ENCODE results near the gene LZTS3.

The LZTS3 gene

DNA sequence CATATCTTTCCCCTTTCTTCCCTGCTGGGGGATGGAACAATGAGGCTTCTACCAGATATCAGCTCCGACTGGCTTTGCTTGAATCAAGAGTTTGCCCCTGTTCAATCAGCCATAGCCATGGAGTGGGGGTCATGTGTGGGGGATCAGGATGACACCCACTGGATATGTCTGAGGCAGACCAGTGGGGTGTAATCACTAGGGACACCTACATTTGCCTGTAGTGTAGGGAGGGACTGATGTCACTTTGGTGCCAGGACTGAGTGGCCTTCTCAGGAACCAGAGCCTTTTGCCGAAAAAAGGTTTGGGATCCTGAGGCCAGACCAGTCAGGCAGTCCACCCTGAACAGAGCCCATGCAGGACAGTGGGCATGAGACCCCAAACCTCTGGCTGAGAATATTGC is 37.0 kb upstream of the LZTS3 start:
- TF ChIP-seq ZFP3 (CRISPR knock-in tag; IDR thresholded peaks at IDR 0.05) (no peak), ISL1 (CRISPR knock-in tag; IDR thresholded peaks at IDR 0.05) (no peak), PPARA (CRISPR knock-in tag; IDR thresholded peaks at IDR 0.05; ENCODE audit: borderline replicate concordance) (no peak), GLIS3 (CRISPR knock-in tag; IDR thresholded peaks at IDR 0.05) (no peak), SNAI2 (CRISPR knock-in tag; IDR thresholded peaks at IDR 0.05) (no peak), ARNTL (CRISPR knock-in tag; IDR thresholded peaks at IDR 0.05; ENCODE audit: borderline replicate concordance, low read depth) (no peak), CSDC2 (CRISPR knock-in tag; IDR thresholded peaks at IDR 0.05) (no peak), BACH2 (CRISPR knock-in tag; IDR thresholded peaks at IDR 0.05; ENCODE audit: borderline replicate concordance) (no peak), ZNF565 (CRISPR knock-in tag; conservative IDR thresholded peaks at IDR 0.05; ENCODE audit: low read depth) (no peak), ZNF70 (CRISPR knock-in tag; IDR thresholded peaks at IDR 0.05) (no peak), RARB (CRISPR knock-in tag; IDR thresholded peaks at IDR 0.05) (no peak)
- TF ChIP-seq, protein P1, sequence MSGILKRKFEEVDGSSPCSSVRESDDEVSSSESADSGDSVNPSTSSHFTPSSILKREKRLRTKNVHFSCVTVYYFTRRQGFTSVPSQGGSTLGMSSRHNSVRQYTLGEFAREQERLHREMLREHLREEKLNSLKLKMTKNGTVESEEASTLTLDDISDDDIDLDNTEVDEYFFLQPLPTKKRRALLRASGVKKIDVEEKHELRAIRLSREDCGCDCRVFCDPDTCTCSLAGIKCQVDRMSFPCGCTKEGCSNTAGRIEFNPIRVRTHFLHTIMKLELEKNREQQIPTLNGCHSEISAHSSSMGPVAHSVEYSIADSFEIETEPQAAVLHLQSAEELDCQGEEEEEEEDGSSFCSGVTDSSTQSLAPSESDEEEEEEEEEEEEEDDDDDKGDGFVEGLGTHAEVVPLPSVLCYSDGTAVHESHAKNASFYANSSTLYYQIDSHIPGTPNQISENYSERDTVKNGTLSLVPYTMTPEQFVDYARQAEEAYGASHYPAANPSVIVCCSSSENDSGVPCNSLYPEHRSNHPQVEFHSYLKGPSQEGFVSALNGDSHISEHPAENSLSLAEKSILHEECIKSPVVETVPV (CRISPR knock-in tag; IDR thresholded peaks at IDR 0.05): no peak
- TF ChIP-seq, protein P2, sequence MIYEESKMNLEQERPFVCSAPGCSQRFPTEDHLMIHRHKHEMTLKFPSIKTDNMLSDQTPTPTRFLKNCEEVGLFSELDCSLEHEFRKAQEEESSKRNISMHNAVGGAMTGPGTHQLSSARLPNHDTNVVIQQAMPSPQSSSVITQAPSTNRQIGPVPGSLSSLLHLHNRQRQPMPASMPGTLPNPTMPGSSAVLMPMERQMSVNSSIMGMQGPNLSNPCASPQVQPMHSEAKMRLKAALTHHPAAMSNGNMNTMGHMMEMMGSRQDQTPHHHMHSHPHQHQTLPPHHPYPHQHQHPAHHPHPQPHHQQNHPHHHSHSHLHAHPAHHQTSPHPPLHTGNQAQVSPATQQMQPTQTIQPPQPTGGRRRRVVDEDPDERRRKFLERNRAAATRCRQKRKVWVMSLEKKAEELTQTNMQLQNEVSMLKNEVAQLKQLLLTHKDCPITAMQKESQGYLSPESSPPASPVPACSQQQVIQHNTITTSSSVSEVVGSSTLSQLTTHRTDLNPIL (CRISPR knock-in tag; IDR thresholded peaks at IDR 0.05; ENCODE audit: low read depth): no peak
- no peak for ATAC-seq

DNA sequence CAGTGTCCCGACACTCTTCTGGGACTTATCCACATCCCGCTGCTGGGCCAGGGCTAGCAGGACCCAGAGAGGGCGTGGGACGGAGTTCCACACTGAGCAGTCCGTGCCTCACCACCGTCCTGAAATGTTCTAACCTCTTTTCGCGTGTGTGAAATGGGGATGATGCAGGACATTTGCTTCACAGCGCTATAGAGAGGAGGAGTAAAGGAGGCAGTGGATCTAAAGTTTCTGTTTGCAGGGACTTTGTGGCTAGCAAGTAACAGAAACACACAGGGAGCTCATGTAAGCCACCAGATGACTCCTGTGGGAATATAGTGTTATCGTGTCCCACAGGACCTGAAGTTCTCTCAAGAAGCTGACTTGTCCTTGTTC is 36.6 kb upstream of the LZTS3 start:
- peak; percentile 55 for ATAC-seq
- TF ChIP-seq ESRRG (CRISPR knock-in tag; IDR thresholded peaks at IDR 0.05) (no peak), RARB (CRISPR knock-in tag; IDR thresholded peaks at IDR 0.05) (no peak), GLIS3 (CRISPR knock-in tag; IDR thresholded peaks at IDR 0.05) (no peak), TOX (CRISPR knock-in tag; IDR thresholded peaks at IDR 0.05; ENCODE audit: borderline replicate concordance) (no peak), CSDC2 (CRISPR knock-in tag; IDR thresholded peaks at IDR 0.05) (no peak), ISL1 (CRISPR knock-in tag; IDR thresholded peaks at IDR 0.05) (no peak), TCF4 (CRISPR knock-in tag; IDR thresholded peaks at IDR 0.05; ENCODE audit: borderline replicate concordance) (no peak), ARNTL (CRISPR knock-in tag; IDR thresholded peaks at IDR 0.05; ENCODE audit: borderline replicate concordance, low read depth) (no peak), SNAI2 (CRISPR knock-in tag; IDR thresholded peaks at IDR 0.05) (no peak), ZNF8 (CRISPR knock-in tag; IDR thresholded peaks at IDR 0.05) (no peak), ZNF565 (CRISPR knock-in tag; conservative IDR thresholded peaks at IDR 0.05; ENCODE audit: low read depth) (no peak), ZFP3 (CRISPR knock-in tag; IDR thresholded peaks at IDR 0.05) (no peak), PPARA (CRISPR knock-in tag; IDR thresholded peaks at IDR 0.05; ENCODE audit: borderline replicate concordance) (no peak)
- TF ChIP-seq, protein P2 (CRISPR knock-in tag; IDR thresholded peaks at IDR 0.05; ENCODE audit: low read depth): no peak

DNA sequence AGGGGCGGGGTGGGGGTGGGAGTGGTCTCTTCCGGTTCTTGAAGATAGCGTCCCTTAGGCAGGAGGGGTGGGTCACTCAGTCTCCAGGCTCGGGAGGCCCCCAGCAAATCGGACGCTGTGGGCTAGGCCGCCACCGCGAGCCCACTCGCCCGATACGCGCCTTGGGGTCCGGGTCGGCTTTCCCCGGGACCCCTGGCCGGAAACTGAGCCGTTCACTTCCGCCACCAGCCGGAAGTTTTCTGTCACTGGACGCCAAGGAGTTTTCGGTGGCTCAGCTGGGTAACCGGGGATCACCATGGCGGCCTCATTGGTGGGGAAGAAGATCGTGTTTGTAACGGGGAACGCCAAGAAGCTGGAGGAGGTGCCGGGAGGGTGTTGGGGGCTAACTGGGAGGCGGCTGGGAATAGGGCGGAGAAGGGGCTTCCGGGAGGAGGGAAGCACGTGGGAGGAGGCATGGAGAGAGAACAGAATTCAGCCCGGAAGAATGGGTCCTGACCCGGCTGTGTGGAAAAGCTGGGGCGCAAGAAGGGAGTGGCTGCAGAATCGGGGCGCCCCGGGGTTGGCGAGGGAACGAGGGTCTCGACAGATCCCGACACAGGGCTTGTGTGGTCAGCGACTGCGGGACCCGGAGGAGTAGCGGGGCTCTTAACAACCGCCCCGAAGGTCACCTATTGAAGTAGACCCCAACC is 36.1 kb upstream of the LZTS3 start, which contains the start of gene ITPA:
TSS of gene ITPA (plus strand) at position 242 of the 689 bp plus-strand sequence. CDS start at position 296, 54 bp downstream.
- TF ChIP-seq GLIS3 (CRISPR knock-in tag; IDR thresholded peaks at IDR 0.05) (no peak), ZC3H10 (CRISPR knock-in tag; IDR thresholded peaks at IDR 0.05) (no peak), ZNF70 (CRISPR knock-in tag; IDR thresholded peaks at IDR 0.05) (no peak), ZFP3 (CRISPR knock-in tag; IDR thresholded peaks at IDR 0.05) (no peak), RARB (CRISPR knock-in tag; IDR thresholded peaks at IDR 0.05) (no peak), BACH2 (CRISPR knock-in tag; IDR thresholded peaks at IDR 0.05; ENCODE audit: borderline replicate concordance) (no peak)
- ATAC-seq: peak; percentile 73

DNA sequence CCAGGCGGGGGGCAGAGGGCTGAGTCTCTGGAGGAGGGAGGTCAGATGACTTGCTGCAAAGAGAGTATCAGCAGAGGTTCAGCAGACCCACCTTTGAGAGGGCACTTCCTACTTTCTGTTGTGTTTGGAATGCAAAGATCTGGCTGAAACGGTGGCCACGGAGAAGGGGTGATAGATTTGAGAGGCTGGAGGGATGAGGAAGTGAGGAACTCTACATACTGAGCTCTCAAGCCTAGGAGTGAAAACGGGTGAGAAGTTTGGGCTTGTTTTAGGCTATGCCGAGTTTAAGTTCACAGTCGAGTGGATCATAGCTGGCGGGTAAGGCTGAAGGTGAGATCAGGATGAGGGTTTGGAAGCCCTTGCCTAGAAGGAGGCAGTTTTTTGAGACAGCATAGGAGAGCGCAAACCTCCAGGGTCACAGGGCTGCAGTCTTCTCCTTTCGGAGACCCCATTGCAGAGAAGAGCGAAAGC is 35.5 kb upstream of the LZTS3 start:
- peak; percentile 30 for ATAC-seq
- TF ChIP-seq BACH2 (CRISPR knock-in tag; IDR thresholded peaks at IDR 0.05; ENCODE audit: borderline replicate concordance) (no peak), SNAI2 (CRISPR knock-in tag; IDR thresholded peaks at IDR 0.05) (no peak), ARNTL (CRISPR knock-in tag; IDR thresholded peaks at IDR 0.05; ENCODE audit: borderline replicate concordance, low read depth) (no peak), PPARA (CRISPR knock-in tag; IDR thresholded peaks at IDR 0.05; ENCODE audit: borderline replicate concordance) (no peak), ZFP3 (CRISPR knock-in tag; IDR thresholded peaks at IDR 0.05) (no peak), TOX (CRISPR knock-in tag; IDR thresholded peaks at IDR 0.05; ENCODE audit: borderline replicate concordance) (no peak), ZNF70 (CRISPR knock-in tag; IDR thresholded peaks at IDR 0.05) (no peak), CSDC2 (CRISPR knock-in tag; IDR thresholded peaks at IDR 0.05) (no peak)
- TF ChIP-seq, protein P3, sequence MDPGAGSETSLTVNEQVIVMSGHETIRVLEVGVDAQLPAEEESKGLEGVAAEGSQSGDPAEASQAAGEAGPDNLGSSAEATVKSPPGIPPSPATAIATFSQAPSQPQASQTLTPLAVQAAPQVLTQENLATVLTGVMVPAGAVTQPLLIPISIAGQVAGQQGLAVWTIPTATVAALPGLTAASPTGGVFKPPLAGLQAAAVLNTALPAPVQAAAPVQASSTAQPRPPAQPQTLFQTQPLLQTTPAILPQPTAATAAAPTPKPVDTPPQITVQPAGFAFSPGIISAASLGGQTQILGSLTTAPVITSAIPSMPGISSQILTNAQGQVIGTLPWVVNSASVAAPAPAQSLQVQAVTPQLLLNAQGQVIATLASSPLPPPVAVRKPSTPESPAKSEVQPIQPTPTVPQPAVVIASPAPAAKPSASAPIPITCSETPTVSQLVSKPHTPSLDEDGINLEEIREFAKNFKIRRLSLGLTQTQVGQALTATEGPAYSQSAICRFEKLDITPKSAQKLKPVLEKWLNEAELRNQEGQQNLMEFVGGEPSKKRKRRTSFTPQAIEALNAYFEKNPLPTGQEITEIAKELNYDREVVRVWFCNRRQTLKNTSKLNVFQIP (CRISPR knock-in tag; IDR thresholded peaks at IDR 0.05; ENCODE audit: borderline replicate concordance, low read depth): no peak
